NCI-H748 (cell line): ENCODE data around the gene ACOT11.

ENCODE experiments used
- DNase-seq: peaks from one replicate; lab custom pipeline; 2025; ENCODE audit not compliant: unreplicated experiment; lab: John Stamatoyannopoulos, UW

The ACOT11 gene

GRCh38 chr1:54559771-54560231, 11.8 kb downstream of the ACOT11 start:
- no peak for DNase-seq

DNA sequence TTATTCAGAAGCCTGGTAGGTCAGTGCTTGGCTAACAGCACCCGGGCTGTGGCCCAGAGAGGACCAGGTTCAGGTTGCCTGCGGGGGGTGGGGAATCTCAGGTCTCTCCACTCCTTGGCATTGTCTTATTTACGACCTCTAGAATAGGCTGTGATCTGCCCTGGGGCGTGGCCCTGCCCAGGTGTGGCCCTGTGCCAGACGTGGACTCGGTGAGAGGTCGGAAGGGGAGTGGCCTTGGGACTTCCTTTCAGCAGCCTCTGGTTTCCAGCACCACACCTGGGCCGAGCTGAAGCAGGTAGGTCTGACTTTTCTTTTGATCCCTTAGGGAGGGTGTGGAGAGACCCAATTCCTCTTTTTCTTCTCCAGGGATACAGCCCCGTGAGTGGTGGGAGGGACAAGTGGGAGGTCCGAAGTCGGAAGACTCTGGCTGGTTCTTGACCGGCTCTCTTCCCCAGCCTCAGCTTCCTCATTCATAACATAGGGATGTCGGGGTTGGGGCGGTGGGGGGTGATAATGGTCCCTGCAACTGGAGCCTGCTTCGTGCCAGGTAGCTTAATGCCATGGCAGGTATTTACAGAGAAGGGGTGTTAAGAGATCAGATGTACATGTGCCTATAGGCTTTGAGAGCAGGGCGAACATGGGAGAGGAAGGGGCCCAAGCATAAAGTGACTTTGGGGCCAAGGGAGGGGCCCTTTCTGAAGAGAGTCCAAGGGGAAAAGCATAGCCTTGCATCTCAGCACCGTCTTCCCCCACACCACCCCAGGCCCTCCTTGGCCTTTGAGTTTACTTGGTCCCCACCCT, 16.5 kb downstream of the ACOT11 start:
- peak; percentile 95 for DNase-seq

DNA sequence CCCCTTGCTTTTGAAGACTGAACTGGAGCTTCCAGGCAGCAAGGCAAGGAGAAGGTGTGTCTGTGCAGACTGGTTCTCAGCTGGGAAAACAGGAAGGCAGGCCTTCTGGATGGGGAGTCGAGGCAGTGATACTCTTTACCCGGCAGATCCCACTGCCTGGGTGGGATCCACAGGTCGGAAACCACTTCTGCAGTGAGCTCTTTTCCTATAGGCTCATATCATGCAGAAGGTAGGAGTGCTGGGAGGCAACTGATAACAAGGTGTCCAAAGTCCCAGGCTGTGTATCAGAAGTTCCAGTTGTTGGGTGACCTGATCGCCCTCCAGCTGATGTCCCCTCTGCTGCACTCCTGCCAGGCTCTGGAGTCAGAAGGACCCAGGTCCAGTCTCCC, 17.1 kb downstream of the ACOT11 start:
- no peak for DNase-seq

DNA sequence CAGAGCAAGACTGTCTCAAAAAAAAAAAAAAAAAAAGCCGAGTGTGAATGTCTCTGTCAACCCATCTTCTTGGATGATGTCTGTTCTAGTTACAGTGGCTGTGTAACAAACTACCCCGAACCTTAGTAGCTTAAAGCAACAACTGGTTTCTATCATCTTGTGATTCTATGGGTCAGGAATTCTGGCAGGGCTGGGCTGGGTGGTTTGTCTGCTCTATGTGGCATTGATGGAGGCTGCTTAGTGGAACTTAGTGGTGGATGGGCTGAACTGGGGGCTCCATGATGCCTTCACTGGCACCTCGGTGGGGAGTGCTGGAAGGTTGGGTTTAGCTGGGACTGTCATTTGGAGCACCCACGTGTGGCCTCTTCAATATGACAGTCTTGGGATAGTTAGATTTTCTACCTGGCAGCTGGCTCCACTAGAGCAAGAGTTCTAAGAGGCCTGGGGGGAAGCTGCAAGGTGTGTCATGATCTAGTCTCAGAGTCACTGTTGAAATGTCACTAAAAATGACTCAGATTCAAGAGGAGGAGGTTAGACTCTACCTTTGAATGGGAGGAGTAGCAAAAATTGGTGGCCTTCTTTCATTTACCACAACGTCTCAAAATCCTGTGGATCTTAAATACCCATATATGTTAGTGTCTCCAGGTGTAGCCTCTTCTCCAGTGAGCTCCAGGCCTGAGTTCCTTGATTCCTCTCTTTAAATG, 18.6 kb downstream of the ACOT11 start:
- DNase-seq, result no peak

DNA sequence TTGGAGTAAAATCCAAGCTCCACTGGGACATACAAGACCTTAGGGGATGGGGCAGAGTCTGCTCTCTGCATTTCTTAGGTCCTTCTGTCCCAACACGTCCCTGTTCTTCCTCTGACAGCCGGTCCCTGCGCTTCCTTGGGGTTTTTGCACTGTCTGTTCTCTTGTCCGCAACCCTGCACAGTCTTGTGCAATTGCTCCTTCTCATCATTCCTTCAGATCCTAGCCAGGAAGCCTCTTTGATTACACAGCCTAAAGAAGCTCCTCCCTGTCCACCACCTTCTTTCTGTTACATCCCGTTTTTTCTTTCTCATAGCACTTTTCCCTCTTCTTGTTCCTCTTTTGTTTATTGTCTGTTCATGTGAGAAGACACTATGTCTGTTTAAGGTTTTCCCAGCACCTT, 19.9 kb downstream of the ACOT11 start:
- no peak for DNase-seq

GRCh38 chr1:54569339-54569738, 21.3 kb downstream of the ACOT11 start:
- peak; percentile 88 for DNase-seq

GRCh38 chr1:54570161-54570560, 22.1 kb downstream of the ACOT11 start:
- no peak for DNase-seq

- DNase-seq, result peak; percentile 24
Observed at GRCh38 chr1:54571326-54571725, 23.3 kb downstream of the ACOT11 start.

DNA sequence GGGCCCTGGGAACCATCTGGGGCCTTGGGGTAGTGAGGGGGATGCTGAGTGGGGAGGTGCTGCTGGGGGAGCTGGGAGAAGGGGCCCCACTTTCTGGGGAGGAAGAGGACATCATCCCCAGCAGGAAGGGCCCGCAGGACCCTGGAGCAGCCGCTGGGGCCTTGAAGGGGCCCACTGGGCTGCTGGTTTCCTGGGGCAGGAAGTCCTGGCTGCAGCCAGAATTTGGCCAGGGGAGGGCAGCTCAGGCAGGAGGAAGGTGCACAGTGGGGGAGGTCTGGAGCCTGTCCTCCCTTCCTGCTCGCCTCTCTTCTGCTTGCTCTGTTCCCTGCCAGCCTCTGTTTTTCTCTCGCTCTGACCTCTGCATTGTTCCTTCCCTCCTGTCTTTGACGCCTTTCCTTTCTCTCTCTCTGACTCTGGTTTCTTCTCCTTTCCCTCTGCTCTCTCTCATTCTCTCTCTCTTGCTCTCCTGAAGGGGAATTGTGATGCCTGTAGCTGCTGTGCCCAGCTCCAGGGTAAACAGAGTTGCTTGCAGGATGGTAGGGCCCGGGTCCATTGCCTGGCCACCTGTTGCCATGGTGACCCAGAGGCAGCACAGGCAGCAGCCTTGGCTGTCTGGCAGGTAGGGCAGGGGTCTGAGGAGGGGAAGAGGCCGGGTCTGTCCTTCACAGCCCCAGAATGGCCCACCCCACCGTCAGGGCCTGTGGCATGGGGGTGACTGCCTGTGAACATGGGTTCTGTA, 23.9 kb downstream of the ACOT11 start:
- DNase-seq, result peak; percentile 28

- no peak for DNase-seq
Observed at GRCh38 chr1:54572542-54572850, 24.5 kb downstream of the ACOT11 start.

DNA sequence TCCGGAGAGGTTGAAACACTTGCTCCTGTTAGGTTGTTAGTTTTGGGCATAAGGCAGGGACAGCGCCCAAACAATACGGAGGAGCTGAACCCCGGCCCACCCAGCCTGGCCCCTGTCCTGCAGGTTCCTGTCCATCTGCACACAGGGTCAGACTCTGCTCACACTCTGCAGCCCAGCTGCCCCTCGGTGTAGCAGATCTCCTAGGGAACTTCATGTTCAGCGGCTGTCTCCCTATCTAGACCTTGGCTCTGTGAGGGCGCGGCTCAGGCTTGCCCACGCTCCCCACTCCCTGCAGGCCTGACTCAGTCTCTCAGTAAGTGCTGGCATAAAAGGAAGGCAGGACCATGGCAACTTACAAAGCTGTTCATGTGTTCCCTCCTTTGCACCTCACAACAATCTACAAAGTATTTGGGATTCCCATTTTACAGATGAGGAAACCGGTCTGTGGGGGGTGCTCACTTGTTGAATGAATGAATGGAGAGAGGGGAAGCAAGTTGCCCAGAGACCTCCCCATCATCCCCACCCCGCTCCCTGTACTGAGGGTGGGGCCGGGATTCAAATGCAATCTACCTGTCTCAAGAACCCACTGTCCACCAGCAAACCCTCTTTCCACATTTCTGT, 26.2 kb downstream of the ACOT11 start:
- DNase-seq, result no peak

GRCh38 chr1:54575161-54575560, 27.1 kb downstream of the ACOT11 start:
- no peak for DNase-seq

GRCh38 chr1:54575605-54576290, 27.7 kb downstream of the ACOT11 start:
- no peak for DNase-seq

- peak; percentile 19 for DNase-seq
Observed at GRCh38 chr1:54577612-54578011, 29.6 kb downstream of the ACOT11 start.

DNA sequence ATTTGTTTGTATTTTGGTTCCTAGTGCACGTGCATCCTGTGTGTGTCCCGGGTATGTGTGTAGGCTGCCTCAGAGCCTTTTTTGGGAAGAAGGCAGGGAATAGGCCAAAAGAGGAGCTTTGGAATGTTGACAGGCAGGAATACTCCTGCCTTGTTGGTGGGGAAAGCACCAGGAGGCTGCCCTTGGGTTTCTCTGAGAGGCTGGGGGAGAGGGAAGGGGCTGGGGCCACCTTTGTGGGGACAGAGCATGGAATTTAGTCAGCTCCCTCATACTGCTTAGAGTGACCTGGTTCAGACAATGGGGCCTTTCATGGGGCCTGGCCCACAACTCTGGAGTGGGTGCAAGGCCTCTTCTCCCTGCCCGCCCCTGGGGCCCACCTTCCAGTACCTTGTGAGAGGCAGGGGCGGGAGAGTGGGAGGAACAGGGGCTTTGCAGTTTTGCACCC, 31.3 kb downstream of the ACOT11 start:
- DNase-seq, result no peak

DNA sequence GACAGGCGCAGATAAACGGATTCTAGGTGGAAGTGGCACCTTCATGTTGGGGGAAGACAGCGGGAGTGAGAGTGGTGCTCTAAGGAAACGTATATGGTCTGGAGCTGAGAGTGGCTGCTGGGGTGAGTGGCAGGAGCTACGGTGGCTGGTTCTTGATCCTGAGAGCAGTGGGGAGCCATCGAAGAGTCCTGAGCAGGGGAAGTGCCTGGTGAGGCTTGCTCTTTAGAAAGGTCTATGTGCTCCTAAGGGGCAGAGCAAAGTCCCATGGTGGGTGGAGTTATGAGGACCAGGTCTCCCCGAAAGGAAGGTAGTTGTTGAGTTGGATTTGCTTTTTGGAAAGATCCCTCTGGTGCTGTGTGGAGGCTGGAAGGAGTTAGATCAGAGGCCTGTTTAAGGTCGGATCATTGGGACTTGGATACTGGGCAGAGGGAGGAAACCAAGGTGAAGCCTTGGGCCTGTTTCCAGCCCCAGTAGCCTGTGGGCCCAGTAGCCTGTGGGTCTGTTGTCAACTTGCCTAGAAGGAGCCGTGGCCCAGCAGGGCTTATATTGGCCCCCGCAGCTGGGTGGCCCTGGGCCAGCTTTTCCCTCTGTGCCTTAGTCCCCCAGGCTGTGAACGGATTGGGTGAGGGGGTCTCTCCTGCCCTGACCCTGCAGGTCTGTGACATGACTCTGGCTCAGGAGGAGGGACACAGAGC, 33.0 kb downstream of the ACOT11 start:
- no peak for DNase-seq

DNA sequence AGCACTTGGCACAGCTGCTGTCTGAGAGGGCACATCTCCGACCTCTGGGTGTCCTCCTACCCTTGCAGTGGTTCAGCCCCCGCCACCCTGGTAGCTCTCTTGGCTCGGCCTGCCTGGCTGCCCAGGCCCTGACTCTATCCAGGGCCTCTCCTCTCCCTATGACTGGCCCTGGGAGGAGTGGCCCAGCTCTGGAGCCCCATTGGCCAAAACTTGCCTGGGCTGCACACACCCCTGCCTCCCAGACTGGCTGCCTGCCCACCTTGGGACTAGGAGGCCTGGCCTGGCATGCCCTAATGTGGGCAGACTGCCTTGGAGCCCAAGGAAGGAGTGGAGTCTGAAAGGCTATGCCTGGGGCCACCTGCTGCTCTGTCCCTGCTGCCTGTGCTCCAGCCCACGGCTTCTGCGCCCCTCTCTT, 33.6 kb downstream of the ACOT11 start:
- no peak for DNase-seq

DNA sequence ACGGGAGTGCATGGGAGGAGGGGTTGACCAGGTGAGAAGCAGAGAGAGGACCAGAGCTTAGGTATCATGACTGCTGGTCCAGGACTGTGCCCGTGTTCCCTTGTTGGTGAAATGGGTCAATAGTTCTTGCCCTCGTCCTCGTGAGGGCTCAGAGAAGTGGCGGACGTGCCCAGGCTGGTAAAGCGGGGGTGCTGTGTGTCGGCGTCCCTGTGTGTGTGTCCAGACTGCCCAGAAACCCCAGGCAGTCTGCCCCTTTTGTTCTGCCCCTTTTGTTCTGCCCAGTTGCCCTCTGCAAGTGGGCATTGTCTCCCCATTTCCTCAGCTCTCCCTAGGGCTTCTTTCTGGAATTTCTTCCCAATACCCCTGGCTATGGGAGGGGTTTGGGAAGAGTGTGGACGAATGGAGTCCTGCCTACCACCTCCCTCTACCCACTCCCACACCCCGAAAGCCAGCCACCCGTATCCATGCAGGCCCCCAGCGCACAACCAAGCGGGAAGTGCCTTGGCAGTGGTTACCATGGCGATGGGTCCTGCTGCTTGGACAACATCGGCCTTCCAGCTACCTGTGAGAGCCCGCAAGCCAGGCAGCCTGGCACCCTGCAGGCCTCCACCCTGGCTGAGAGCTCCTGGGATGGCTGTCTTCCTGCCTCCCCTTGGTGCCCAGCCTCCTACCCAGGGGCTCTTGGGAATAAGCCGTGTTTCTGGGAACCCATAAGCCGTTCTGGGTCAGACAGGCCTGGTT, 34.7 kb downstream of the ACOT11 start:
- peak; percentile 63 for DNase-seq

GRCh38 chr1:54583307-54583686, 35.3 kb downstream of the ACOT11 start:
- no peak for DNase-seq

GRCh38 chr1:54583871-54584270, 35.8 kb downstream of the ACOT11 start:
- DNase-seq, result no peak
